Left ventricle myocardium inferior (tissue), 1 donor: ENCODE results near the gene HOXB1. TPM values are rescaled to one million over a fixed set of nuclear protein-coding genes. Genes with fewer than 3 reads are reported as not detected.

ENCODE experiments used
- DNase-seq: peaks from one replicate; pipeline ENCODE4 v3.0.0-alpha.2; 2020
- H3K27ac ChIP-seq: fragments of 200-600 bp; replicated peaks from 2 replicates; pipeline ENCODE4 v1.8.0; 2021
- H3K27me3 ChIP-seq: fragments of 200-600 bp; 2 replicates; pipeline ENCODE4 v1.8.0; 2021; ENCODE audit warnings: low read depth
- H3K36me3 ChIP-seq: fragments of 200-600 bp; 2 replicates; pipeline ENCODE4 v1.8.0; 2021
- H3K4me1 ChIP-seq: fragments of 200-600 bp; 2 replicates; pipeline ENCODE4 v1.8.0; 2021
- H3K4me3 ChIP-seq: fragments of 200-600 bp; 2 replicates; pipeline ENCODE4 v1.8.0; 2021; ENCODE audit warnings: mild to moderate bottlenecking, moderate library complexity
- H3K9me3 ChIP-seq: fragments of 200-600 bp; replicated peaks from 2 replicates; pipeline ENCODE4 v1.8.0; 2021
- CTCF ChIP-seq: fragments of 200-600 bp; IDR thresholded peaks from 2 replicates; pipeline ENCODE4 v1.8.0; 2021; ENCODE audit warnings: antibody characterized with exemption, mild to moderate bottlenecking, borderline replicate concordance
- intact Hi-C: fragments of 100-400 bp; cut with micrococcal nuclease; formaldehyde crosslinking; loops from one replicate; pipeline ENCODE4 v1.11.0; 2022
- total RNA-seq: library from RNA; stranded (reverse); fragmentation: NEBNext Ultra II Directional; extraction: Animal tissue kit (Norgen Biotek cat#: 25700); gene quantifications from one replicate; pipeline ENCODE4 v1.2.1, GENCODE V29; 2021
- donor health status: DM: no; HTN: yes; CAD: no; lungs with severe emphysema.

The HOXB1 gene
- total RNA-seq, 1 donor from 2014 or later: not detected

GRCh38 chr17:48568499-48569239 lies 37.9 kb upstream of the HOXB1 start:
- peak overlapping the region; percentile 46 for H3K4me3 ChIP-seq
- H3K27ac ChIP-seq: peak overlapping the region; percentile 68
- no peaks in the 10 kb centered on the region for H3K36me3 ChIP-seq
- H3K27me3 ChIP-seq: peaks cover 100% of the 10 kb centered on the region
- no peak for DNase-seq
- TF ChIP-seq CTCF: no peak
- peaks cover 26% of the 10 kb centered on the region for H3K4me1 ChIP-seq
- H3K9me3 ChIP-seq: no peaks in the 10 kb centered on the region
- intact Hi-C loops: no loop called here

- intact Hi-C loops: no loop called here
- TF ChIP-seq CTCF: no peak
- Histone ChIP-seq H3K4me3 (peak overlapping the region; percentile 46), H3K9me3 (no peaks in the 10 kb centered on the region), H3K4me1 (peaks cover 27% of the 10 kb centered on the region), H3K36me3 (no peaks in the 10 kb centered on the region), H3K27me3 (peaks cover 100% of the 10 kb centered on the region), H3K27ac (peak overlapping the region; percentile 68)
- DNase-seq: no peak
Observed at GRCh38 chr17:48567646-48568354, 37.0 kb upstream of the HOXB1 start.

GRCh38 chr17:48567209-48567608 lies 36.4 kb upstream of the HOXB1 start:
- DNase-seq: no peak
- TF ChIP-seq CTCF: no peak
- peaks cover 100% of the 10 kb centered on the region for H3K27me3 ChIP-seq
- peak overlapping the region; percentile 68 for H3K27ac ChIP-seq
- H3K4me3 ChIP-seq: no peak overlapping the region
- H3K36me3 ChIP-seq: no peaks in the 10 kb centered on the region
- H3K9me3 ChIP-seq: no peaks in the 10 kb centered on the region
- intact Hi-C loops: no loop called here
- peaks cover 27% of the 10 kb centered on the region for H3K4me1 ChIP-seq

- H3K4me3 ChIP-seq: no peak overlapping the region
- DNase-seq: no peak
- H3K4me1 ChIP-seq: peaks cover 27% of the 10 kb centered on the region
- peak overlapping the region; percentile 68 for H3K27ac ChIP-seq
- TF ChIP-seq CTCF: no peak
- H3K9me3 ChIP-seq: no peaks in the 10 kb centered on the region
- H3K27me3 ChIP-seq: peaks cover 100% of the 10 kb centered on the region
- intact Hi-C loops: no loop called here
- no peaks in the 10 kb centered on the region for H3K36me3 ChIP-seq
Observed at GRCh38 chr17:48566717-48567116, 35.9 kb upstream of the HOXB1 start.

GRCh38 chr17:48565925-48566710 lies 35.3 kb upstream of the HOXB1 start:
- H3K4me3 ChIP-seq: no peak overlapping the region
- peaks cover 100% of the 10 kb centered on the region for H3K27me3 ChIP-seq
- H3K36me3 ChIP-seq: no peaks in the 10 kb centered on the region
- no peak for TF ChIP-seq CTCF
- intact Hi-C loops: no loop called here
- DNase-seq: no peak
- peak overlapping the region; percentile 36 for H3K27ac ChIP-seq
- H3K4me1 ChIP-seq: peaks cover 27% of the 10 kb centered on the region
- H3K9me3 ChIP-seq: no peaks in the 10 kb centered on the region
